ENCODE data around the gene MAGIX.

The MAGIX gene

DNA sequence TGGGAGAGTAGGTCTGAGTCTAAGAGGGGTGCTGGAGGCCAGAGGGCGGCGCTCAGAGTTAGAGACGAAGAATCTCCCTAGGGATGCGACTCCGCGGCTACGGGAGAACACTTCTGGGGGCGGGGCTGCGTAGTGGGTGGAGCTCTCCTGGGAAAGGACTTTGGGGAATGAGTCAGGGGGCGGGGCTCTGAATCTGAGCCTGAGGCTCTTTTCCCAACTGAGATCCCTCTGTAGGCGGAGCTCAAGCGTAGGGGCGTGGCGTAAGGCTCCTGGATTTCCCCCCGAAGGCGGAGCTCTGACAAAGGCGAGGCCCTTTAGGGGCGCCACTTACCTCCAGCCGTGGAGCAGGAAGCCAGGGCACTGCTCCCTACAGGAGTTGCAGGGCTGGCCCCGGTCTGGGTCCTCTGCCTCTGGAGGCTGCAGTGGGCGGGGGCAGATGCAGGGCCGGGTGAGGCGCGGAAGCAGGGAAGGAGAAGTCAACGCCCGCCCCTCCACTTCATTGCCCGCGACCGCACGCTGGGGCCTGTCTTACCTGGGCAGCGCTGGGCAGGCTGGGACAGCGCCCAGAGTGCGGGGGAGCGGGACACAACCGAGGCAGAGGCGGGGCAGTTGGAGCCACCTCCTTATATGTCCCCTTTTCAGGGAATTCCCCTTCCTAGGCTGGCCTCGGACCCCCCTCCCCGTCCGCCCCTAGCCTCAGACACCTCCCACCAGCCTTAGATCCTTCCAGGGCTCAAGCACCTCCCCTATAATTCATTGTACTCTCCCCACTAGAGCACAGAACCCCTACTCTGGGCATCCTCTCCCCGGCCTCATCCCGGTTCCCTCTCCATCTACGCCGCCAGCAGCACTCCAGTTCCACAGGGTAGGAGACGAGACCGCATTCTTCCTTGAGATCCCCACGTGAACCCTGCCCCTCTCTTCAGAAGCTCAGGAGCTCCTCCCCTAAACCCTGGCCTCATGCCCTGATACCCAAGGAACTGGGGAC lies 22.0 kb downstream of the MAGIX start:
- peak; percentile 82 for DNase-seq

- peak; percentile 42 for DNase-seq
Measured at GRCh38 chrX:49186125-49187027, 23.8 kb downstream of the MAGIX start, which contains the start of gene PRICKLE3. TSS of gene PRICKLE3 (minus strand) at chrX:49186373. CDS start at chrX:49186297, 76 bp downstream.

DNA sequence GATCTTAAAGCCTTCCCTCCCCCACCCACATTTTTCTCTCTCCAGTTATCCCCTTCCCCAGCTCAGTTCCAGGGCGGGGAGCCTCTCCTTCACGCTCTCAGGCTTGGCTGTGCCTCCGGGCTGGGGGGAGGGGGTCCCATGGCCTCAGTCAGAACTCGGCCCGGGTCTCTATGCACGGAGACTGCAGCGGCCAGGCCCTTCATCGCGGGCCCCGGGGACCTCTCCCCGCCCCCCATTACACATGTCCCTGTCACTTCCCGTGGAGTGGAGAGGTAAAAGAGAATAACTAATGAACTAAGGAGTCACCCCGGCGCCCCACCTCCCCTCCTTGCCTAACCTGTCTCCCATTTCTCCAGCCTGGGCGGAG lies 24.5 kb downstream of the MAGIX start:
- no peak for DNase-seq

DNA sequence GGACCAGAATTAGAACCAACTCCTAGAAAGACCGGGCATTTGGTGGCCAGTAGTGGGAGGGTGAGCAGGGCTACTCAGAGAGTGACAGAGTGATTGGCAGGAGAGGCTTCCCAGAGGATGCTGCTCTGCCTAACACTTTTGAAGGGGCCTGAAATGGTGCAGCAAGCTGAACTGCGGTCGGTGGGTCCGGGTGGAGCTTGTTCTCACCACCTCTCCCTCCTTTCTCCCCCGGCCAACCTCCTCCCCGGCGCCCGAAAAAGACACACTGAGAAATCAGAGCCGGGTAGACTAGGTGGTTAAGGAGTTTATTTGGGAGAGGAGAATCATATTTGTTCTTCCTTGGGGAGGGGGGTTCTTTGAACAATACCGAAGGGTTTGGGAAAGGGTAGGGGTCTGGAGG lies 25.0 kb downstream of the MAGIX start:
- DNase-seq = no peak

DNA sequence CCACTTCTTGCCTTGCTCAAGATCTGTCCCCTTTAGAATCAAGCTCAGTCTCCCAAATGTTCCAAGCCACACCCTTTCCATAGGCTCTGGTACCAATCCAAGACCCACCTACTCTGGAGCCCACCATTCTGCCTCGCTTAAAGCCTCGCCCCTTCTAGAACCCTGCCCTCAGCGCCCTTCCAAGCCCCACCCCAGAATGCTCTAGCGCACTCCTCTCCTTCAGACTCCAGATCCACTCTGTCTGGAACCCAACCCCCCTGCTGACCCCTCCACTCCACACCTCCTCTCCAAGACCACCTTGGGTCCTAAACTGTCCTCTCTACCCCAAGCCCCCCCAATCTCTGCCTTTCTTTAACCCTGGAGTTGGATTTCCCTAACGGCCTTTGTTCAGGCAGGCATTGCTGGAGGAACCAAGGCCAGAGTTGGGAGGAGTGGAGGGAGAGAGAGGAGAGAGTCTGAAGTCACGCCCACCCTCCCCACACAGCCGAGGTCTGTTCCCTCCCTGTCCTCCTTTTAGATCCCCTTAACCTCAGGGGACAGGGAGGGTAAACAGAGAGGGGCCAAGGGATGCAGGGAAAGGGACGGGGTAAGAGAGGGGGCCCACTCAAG lies 26.0 kb downstream of the MAGIX start:
- no peak for DNase-seq

- DNase-seq = no peak
Measured at GRCh38 chrX:49189606-49190005, 27.0 kb downstream of the MAGIX start.

DNA sequence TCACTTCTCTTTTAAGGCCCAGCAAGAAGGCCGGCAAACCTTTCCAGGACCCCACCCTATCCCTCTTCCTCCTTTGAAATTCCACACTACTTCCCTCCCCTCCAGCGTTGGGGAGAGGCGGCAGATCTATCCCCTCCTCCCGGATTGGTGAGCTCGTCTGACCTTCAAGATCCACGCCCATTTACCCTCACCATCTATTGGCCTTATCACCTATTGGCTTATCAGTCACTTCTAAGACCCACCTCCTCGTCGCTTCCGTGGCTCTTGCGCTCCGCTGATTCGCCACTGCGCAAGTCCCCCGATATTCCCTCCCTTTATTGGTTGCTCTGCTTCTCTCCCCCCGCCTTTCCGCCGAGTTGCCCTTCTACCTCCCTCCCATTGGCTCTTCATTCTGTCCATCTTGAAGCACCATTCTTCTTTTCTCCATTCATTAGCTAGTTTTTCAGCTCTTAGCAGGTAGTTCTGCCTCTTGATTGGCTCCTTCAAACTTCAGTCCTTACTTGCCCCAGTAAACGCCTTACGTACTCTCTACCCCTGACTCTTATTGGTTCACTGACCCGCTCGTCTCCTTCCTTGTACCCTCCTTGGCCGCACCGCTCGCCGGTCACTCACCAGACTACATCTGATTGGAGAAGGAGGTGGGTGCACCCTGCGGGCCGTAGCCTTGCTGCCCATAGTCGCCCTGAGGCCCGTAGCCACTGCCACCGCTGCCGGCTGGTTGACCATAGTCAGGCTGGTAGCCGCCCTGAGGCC lies 28.4 kb downstream of the MAGIX start:
- peak; percentile 99 for DNase-seq

- DNase-seq = no peak
Measured at GRCh38 chrX:49191574-49192011, 29.0 kb downstream of the MAGIX start.

- DNase-seq = no peak
Measured at GRCh38 chrX:49192722-49193328, 30.3 kb downstream of the MAGIX start.

DNA sequence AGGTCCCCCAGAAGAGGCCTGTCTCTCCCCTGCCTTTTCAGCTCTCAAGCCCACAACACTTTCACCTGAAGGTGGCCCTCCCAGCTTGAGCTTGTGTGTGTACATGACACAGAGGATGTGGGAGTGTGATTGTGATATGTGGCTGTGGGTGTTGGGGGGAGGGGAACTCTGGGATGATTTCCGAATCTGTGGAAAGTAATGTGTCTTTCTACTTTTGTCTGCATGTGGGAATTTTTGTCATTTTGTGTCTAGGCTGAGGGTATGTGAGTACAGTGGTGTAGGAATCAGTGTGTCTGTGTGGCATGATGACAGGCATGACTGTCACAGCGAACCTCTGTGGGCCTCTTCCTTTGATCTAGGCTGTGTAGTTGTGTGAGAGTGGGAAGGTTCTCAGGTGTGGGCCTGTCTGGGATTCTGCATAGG lies 31.0 kb downstream of the MAGIX start:
- no peak for DNase-seq

DNA sequence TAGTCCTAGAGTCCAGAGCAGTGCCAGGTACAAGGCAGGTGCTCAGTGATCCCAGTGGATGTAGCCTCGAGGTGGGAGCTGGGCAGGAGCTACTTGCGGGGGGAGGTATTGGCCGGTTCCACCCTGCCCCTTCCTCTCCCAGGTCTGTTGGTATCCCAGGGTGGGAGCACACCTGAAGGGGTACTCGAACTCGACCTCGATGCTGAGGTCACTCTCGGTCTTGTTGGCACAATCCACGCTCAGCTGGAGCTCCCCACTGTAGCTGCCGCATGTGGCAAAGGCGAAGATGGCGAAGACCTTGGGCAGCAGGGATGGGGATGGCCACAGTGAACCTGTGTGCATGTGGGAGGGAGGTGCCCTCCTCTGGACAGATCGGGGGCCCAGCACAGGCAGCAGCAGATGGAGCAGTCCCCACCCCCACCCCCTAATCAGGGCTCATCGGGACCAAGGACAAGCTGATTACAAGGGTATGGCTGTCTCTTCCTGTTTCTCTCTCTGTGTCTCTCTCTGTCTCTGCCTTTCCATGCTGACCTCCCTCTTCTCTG lies 35.1 kb downstream of the MAGIX start:
- DNase-seq = no peak

DNA sequence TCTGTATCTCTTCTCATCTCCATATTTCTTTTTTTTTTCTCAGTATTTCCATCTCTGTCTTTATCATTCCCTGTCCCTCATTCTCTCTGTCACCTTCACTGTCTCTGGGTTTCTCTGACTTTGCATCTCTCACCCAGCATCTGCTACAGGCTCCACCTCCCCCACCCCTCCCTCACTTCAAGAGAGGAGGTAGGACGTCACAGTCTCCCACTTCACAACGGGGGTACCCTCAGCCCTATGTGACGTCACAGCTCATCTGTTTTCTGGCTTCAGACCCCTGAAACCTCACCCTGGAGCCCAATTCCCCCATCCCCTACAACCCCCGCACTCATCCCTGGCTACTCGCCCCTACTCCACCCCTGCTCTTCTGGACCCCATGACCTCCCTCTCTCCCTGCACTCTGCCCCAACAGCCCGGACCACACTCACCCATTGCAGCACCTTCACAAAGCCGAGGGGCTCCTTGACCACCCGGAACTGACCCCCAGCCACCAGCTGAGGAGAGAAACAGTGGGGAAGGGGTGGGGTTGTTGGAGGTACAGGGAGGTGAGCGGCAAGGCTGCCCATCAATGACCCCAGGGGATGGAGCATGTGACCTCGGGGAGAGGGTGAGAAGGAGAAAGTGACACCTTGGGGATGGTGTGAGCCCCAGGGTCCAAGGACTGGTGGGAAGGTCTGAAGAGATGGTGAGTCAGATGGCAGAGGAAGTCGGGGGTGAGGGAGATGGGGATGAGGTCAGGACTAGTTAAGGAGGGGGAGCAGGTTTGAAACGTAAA lies 36.2 kb downstream of the MAGIX start:
- DNase-seq = no peak

GRCh38 chrX:49199315-49199595 lies 36.7 kb downstream of the MAGIX start:
- no peak for DNase-seq

GRCh38 chrX:49199906-49200771 lies 37.6 kb downstream of the MAGIX start, which contains the start of gene SYP:
TSS of gene SYP (minus strand) at chrX:49200193. CDS start at chrX:49200186, 7 bp downstream.
- peak; percentile 85 for DNase-seq

GRCh38 chrX:49202022-49202421 lies 39.5 kb downstream of the MAGIX start:
- no peak for DNase-seq

GRCh38 chrX:49203536-49203935 lies 41.0 kb downstream of the MAGIX start:
- DNase-seq = no peak

- DNase-seq = no peak
Measured at GRCh38 chrX:49204017-49204416, 41.5 kb downstream of the MAGIX start.

DNA sequence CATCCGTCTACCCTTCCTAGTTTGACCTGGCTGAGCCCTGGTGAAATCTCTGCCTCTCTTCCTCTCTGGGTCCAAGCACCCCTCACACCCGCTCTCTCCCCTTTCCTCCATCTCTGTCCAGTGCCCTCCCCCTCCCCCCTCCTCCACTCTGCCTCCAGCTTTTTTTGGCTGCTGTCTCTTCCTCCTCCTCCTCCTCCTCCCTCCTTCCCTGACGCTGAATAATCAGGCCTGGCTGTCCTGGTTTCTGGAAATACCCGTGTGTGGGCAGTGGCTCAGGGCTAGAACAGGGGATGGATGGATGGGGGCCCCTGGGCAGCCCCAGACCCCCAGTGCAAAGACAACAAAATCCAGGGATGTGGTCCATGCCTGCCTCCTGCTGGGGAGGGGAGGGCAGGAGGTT lies 42.2 kb downstream of the MAGIX start:
- DNase-seq = no peak

GRCh38 chrX:49205443-49205842 lies 42.9 kb downstream of the MAGIX start:
- DNase-seq = no peak

GRCh38 chrX:49206543-49206942 lies 44.0 kb downstream of the MAGIX start:
- DNase-seq = no peak
